ENCODE results near the gene CCDC88A. TPM values are rescaled to one million over a fixed set of nuclear protein-coding genes. Genes with fewer than 3 reads are reported as not detected.
A peak's percentile ranks its signal among the peaks of the same experiment; 100 is the strongest.
"Not testable (repeated sequence)": the region's sequence is repeated elsewhere in the genome, so short reads cannot be mapped to it uniquely, and the experiment has no call there.

The CCDC88A gene
- total RNA-seq, 2 donors from 2014 or later: 21.5 to 26.4 TPM

GRCh38 chr2:55277310-55277709 lies 142.3 kb downstream of the CCDC88A start:
- H3K27me3 ChIP-seq: no peaks in the 10 kb centered on the region
- no peaks in the 10 kb centered on the region for H3K9me3 ChIP-seq
- no peak for DNase-seq (ENCODE audit: low spot score)
- H3K4me3 ChIP-seq: no peak overlapping the region
- H3K4me1 ChIP-seq: peaks cover 0 to 4% of the 10 kb centered on the region in 2 donors
- no peaks in the 10 kb centered on the region for H3K36me3 ChIP-seq
- TF ChIP-seq CTCF (IDR thresholded peaks at IDR 0.05): no peak
- H3K27ac ChIP-seq: no peak overlapping the region

- H3K36me3 ChIP-seq; H3K4me3 ChIP-seq; H3K27me3 ChIP-seq; DNase-seq (ENCODE audit: low spot score); H3K27ac ChIP-seq; H3K4me1 ChIP-seq; H3K9me3 ChIP-seq: not testable (repeated sequence)
These were observed 145.3 kb downstream of the CCDC88A start for GRCh38 chr2:55274346-55274745.

DNA sequence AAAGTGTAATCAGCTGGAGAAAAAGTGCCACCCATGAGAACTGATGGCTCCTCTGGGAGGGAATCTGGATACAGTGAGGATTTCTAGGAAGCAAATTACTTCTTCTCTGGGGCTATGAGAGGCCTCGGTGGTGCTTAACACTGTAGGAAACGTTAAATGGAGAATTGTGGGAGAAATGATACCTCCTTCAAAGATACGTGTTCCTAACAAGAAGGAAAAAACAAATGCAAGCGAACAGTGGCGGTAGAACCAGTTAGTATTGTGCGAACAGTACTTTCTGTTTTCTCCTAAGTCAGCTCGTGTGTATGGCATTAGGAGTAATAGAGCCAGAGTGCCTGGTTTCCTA lies 150.0 kb downstream of the CCDC88A start:
- peaks cover 0 to 19% of the 10 kb centered on the region in 2 donors for H3K4me1 ChIP-seq
- H3K9me3 ChIP-seq: no peaks in the 10 kb centered on the region
- H3K4me3 ChIP-seq: peak overlapping the region; percentile 73 to 75
- peak overlapping the region; percentile 85 to 92 for H3K27ac ChIP-seq
- no peak for TF ChIP-seq CTCF (IDR thresholded peaks at IDR 0.05)
- H3K36me3 ChIP-seq: peaks cover 26% of the 10 kb centered on the region
- DNase-seq (ENCODE audit: low spot score): no peak
- no peaks in the 10 kb centered on the region for H3K27me3 ChIP-seq

DNA sequence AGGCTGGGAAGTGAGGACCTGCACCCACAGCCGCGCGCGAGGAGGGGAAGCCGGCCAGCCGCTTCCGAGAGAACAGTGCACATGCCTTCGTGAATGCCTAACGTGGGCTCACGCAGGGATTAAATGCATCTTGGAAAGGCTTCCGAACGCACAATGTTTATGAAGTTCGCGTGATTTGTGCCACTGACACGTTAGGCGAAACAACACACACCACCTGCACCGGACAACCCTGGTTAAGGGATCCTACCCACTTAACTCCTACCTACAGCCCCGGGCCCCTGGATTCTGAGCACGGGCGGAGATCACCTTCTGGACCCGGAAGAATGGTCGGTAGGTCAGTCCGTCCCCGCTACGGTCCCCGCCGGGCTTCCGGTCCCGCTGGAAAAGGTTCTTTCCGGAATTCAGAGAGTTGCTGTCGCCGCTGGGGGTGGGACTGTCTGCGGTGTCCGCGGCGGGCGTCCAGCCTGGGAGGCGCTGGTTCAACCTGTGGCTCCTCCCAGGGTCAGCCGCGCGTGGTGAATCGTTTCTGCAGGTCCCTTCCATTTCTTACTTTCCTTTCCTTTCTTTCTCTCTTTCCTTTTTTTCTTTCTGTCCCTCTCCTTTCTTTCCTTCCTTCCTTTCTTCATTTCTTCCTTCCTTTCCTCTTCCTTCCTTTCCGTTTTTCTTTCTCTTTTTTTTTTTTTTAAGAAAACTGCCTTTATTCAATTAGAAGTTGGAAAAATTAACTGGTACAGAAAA lies 150.6 kb downstream of the CCDC88A start, which contains the start of gene MTIF2:
MTIF2 (minus strand) TSS at position 325 of the 738 bp plus-strand sequence. CDS start 5,373 bp downstream, outside the sequence.
- peaks cover 0 to 19% of the 10 kb centered on the region in 2 donors for H3K4me1 ChIP-seq
- peak within 1 kb of the TSS; percentile 73 to 75 for H3K4me3 ChIP-seq
- H3K9me3 ChIP-seq: no peaks in the 10 kb centered on the region
- peak within 1 kb of the TSS; percentile 85 to 92 for H3K27ac ChIP-seq
- peaks cover 31% of the 10 kb centered on the region for H3K36me3 ChIP-seq
- H3K27me3 ChIP-seq: no peaks in the 10 kb centered on the region
- TF ChIP-seq CTCF (IDR thresholded peaks at IDR 0.05): no peak
- peak; percentile 93 for DNase-seq (ENCODE audit: low spot score)

- Histone ChIP-seq H3K4me3 (peak overlapping the region; percentile 73 to 75), H3K27me3 (no peaks in the 10 kb centered on the region), H3K36me3 (peaks cover 38% of the 10 kb centered on the region), H3K27ac (peak overlapping the region; percentile 85 to 92), H3K9me3 (no peaks in the 10 kb centered on the region), H3K4me1 (peaks cover 0 to 19% of the 10 kb centered on the region in 2 donors)
- no peak for TF ChIP-seq CTCF (IDR thresholded peaks at IDR 0.05)
- DNase-seq (ENCODE audit: low spot score): no peak
These were observed 151.3 kb downstream of the CCDC88A start for GRCh38 chr2:55268288-55268906.

GRCh38 chr2:55259586-55259985 lies 160.1 kb downstream of the CCDC88A start:
- DNase-seq (ENCODE audit: low spot score); H3K9me3 ChIP-seq; H3K4me3 ChIP-seq; H3K4me1 ChIP-seq; H3K27me3 ChIP-seq; H3K27ac ChIP-seq: not testable (repeated sequence)
- peaks cover 58% of the 10 kb centered on the region for H3K36me3 ChIP-seq

Measured in right atrium auricular region (tissue), 2 donors.